Smooth muscle cell (in vitro differentiated cells): ENCODE measurements around the gene CUL3. TPM values are rescaled to one million over a fixed set of nuclear protein-coding genes. Genes with fewer than 3 reads are reported as not detected.

Source experiments
- DNase-seq: peaks from one replicate; lab custom pipeline; 2025; ENCODE audit not compliant: unreplicated experiment; lab: John Stamatoyannopoulos, UW
- H2AFZ ChIP-seq: fragments of 200-600 bp; sonication (generic); 2 replicates; pipeline ENCODE4 v1.6.0; 2016; ENCODE audit warnings: antibody characterized with exemption, low read depth, mild to moderate bottlenecking
- H3F3A ChIP-seq: fragments of 200-600 bp; sonication (generic); 2 replicates; pipeline ENCODE4 v1.6.0; 2017; ENCODE audit warnings: antibody characterized with exemption, low read depth
- H3K27ac ChIP-seq: fragments of 200-600 bp; sonication (generic); 2 replicates; pipeline ENCODE4 v1.5.1; 2016; ENCODE audit warnings: low read depth, mild to moderate bottlenecking
- H3K27me3 ChIP-seq: fragments of 200-600 bp; sonication (generic); 2 replicates; pipeline ENCODE4 v1.6.1; 2016; ENCODE audit warnings: low read depth, mild to moderate bottlenecking
- H3K36me3 ChIP-seq: fragments of 200-600 bp; sonication (generic); 2 replicates; pipeline ENCODE4 v1.5.1; 2016; ENCODE audit warnings: low read depth
- H3K4me1 ChIP-seq: fragments of 200-600 bp; sonication (generic); 2 replicates; pipeline ENCODE4 v1.5.1; 2016; ENCODE audit warnings: low read depth
- H3K4me2 ChIP-seq: fragments of 200-600 bp; sonication (generic); 2 replicates; pipeline ENCODE4 v1.6.0; 2016; ENCODE audit warnings: mild to moderate bottlenecking
- H3K4me3 ChIP-seq: fragments of 200-600 bp; sonication (generic); 2 replicates; pipeline ENCODE4 v1.5.1; 2016; ENCODE audit warnings: mild to moderate bottlenecking
- H3K79me2 ChIP-seq: fragments of 200-600 bp; sonication (generic); 2 replicates; pipeline ENCODE4 v1.6.0; 2016; ENCODE audit warnings: low read depth, mild to moderate bottlenecking
- H3K9ac ChIP-seq: fragments of 200-600 bp; sonication (generic); 2 replicates; pipeline ENCODE4 v1.6.0; 2016; ENCODE audit warnings: low read depth
- H3K9me3 ChIP-seq: fragments of 200-600 bp; sonication (generic); replicated peaks from 2 replicates; pipeline ENCODE4 v1.5.1; 2016; ENCODE audit warnings: low read depth
- H4K20me1 ChIP-seq: fragments of 200-600 bp; sonication (generic); 2 replicates; pipeline ENCODE4 v1.6.0; 2016; ENCODE audit warnings: low read depth
- WGBS: methylation state at CpG from one replicate; pipeline ENCODE4 v1.1.7; 2016; ENCODE audit warnings: low lambda C conversion rate; 5-methylcytosine and 5-hydroxymethylcytosine counted together
- polyA plus RNA-seq: library from polyadenylated mRNA; unstranded; fragments of >200 nt; fragmentation: Nextera tagmentation; extraction: Ambion mirVana; gene quantifications from 2 replicates; pipeline ENCODE4 v1.2.1, GENCODE V29; 2016
- total RNA-seq: library from RNA; depleted of rRNA; stranded (reverse); fragments of >200 nt; gene quantifications from 2 replicates; pipeline ENCODE4 v1.2.3, GENCODE V29; 2014
- TF ChIP-seq, protein P1 (sequence below): fragments of 200-600 bp; sonication (generic); IDR thresholded peaks from 2 replicates; pipeline ENCODE4 v1.5.1; 2017; ENCODE audit warnings: borderline replicate concordance, mild to moderate bottlenecking, antibody characterized with exemption; ENCODE audit not compliant: insufficient read depth, poor library complexity, severe bottlenecking

The CUL3 gene
- total and polyA plus RNA-seq, 2 experiments from 2014 or later = 65.8 to 109 TPM

DNA sequence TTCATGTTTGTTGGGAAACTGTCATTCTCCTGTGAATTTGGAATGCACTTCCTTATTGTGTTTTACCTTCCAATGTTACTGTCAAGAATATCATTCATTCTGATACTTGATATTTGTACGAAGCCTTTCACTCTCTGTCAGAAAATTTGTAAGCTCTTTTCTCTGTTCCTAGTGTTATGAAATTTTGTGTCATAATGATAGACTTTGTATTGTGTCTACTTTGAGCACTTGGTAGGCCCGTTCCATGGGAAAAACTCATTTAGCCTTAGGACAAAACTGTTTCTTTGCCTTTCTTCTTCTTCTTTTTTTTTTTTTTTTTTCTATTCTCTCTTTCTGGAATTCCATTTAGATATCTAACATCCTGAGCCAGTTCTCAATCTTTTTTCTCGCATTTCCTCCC, 131.3 kb downstream of the CUL3 start:
- H3K4me1 ChIP-seq = no peaks in the 10 kb centered on the region
- TF ChIP-seq, protein P1, sequence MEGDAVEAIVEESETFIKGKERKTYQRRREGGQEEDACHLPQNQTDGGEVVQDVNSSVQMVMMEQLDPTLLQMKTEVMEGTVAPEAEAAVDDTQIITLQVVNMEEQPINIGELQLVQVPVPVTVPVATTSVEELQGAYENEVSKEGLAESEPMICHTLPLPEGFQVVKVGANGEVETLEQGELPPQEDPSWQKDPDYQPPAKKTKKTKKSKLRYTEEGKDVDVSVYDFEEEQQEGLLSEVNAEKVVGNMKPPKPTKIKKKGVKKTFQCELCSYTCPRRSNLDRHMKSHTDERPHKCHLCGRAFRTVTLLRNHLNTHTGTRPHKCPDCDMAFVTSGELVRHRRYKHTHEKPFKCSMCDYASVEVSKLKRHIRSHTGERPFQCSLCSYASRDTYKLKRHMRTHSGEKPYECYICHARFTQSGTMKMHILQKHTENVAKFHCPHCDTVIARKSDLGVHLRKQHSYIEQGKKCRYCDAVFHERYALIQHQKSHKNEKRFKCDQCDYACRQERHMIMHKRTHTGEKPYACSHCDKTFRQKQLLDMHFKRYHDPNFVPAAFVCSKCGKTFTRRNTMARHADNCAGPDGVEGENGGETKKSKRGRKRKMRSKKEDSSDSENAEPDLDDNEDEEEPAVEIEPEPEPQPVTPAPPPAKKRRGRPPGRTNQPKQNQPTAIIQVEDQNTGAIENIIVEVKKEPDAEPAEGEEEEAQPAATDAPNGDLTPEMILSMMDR = no peak
- 92% methylated on average over 3 of the region's 3 CpGs for WGBS

DNA sequence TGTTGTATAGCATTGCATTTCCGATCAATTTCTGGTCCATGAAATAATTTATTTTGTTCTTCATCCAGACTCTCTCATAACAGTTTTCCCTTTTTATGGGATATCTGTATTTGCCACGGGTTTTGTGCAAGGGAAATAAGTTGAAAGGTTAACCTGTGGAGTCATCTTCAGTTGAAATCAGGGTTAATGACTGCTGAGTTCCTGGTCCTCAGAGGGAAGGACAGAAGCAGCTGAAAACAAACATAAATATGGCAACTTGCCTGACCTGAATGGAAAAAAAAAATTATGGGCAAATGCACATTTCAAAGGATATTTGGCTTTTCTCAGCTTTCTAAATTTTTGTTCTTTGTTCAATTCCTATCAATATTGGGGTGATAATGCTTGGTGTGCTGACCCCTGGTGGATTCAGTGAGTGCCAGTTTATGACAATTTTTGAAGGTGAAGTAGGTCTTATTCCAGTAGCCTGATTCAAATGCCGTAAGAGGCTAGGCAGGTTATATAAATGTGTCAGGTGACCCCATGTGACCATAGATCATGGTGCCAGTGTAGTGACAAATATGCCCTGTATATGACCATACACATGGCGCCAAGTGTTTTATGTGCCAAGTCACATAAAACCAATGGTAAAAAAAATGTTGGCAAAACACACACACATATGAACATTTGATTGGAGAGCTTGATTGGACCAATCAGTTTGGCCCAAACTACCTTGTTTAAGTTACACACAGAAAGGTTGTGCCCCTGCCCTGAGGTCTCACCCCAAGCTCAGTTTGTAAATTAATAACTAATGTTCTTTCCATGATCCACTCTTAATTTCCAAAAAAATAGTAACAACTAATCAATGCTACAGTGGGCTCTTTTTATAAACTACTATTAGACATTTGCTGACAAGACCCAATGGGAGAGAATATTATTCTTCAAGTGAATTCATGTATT, 135.7 kb downstream of the CUL3 start:
- H3K4me2 ChIP-seq = no peak overlapping the region
- H2AFZ ChIP-seq = no peak overlapping the region
- no peaks in the 10 kb centered on the region for H3K79me2 ChIP-seq
- TF ChIP-seq, protein P1 = peak; percentile 56
- H3K9me3 ChIP-seq = no peaks in the 10 kb centered on the region
- no peak for DNase-seq
- H4K20me1 ChIP-seq = no peaks in the 10 kb centered on the region
- H3F3A ChIP-seq = no peaks in the 10 kb centered on the region
- WGBS = 70% methylated on average over 4 of the region's 4 CpGs
- H3K27ac ChIP-seq = no peak overlapping the region
- no peaks in the 10 kb centered on the region for H3K4me1 ChIP-seq
- no peak overlapping the region for H3K9ac ChIP-seq
- H3K4me3 ChIP-seq = no peak overlapping the region
- no peaks in the 10 kb centered on the region for H3K27me3 ChIP-seq
- no peaks in the 10 kb centered on the region for H3K36me3 ChIP-seq

More for the DNA sequence above, 131.3 kb downstream of the CUL3 start:
- Histone ChIP-seq H3K9ac (no peak overlapping the region), H3K4me3 (no peak overlapping the region), H3K4me2 (no peak overlapping the region), H4K20me1 (no peaks in the 10 kb centered on the region), H3K27me3 (no peaks in the 10 kb centered on the region), H2AFZ (no peak overlapping the region), H3K9me3 (no peaks in the 10 kb centered on the region), H3K27ac (no peak overlapping the region), H3K79me2 (no peaks in the 10 kb centered on the region), H3F3A (no peaks in the 10 kb centered on the region), H3K36me3 (no peaks in the 10 kb centered on the region)
- no peak for DNase-seq

DNA sequence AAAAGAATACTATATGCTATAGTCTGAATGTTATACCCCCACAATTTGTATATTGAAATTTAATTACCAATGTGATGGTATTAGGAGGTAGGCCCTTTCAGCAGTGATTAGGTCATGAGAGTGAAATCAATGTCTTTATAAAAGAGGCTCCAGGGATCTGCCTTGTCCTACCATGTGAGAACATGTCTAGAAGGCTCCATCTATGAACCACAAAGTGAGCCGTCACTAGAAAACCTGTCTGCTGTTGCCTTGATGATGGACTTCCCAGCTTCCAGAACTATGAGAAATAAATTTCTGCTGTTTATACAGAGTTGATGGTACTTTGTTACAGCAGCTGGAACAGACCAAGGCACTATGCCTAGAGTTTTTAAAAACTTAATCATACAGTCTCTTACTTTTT, 136.9 kb downstream of the CUL3 start:
- no peak overlapping the region for H3K4me3 ChIP-seq
- TF ChIP-seq, protein P1 = no peak
- no peaks in the 10 kb centered on the region for H3F3A ChIP-seq
- no peaks in the 10 kb centered on the region for H4K20me1 ChIP-seq
- no peak overlapping the region for H3K9ac ChIP-seq
- H3K27me3 ChIP-seq = no peaks in the 10 kb centered on the region
- no peak overlapping the region for H3K4me2 ChIP-seq
- H3K9me3 ChIP-seq = no peaks in the 10 kb centered on the region
- no peak overlapping the region for H2AFZ ChIP-seq
- H3K4me1 ChIP-seq = no peaks in the 10 kb centered on the region
- no peak for DNase-seq
- H3K27ac ChIP-seq = no peak overlapping the region
- no peaks in the 10 kb centered on the region for H3K79me2 ChIP-seq
- H3K36me3 ChIP-seq = no peaks in the 10 kb centered on the region
- 94% methylated on average over 1 of the region's 1 CpG for WGBS
